Upper lobe of left lung (tissue), 6 donors: ENCODE results near the gene UNC119. TPM values are rescaled to one million over a fixed set of nuclear protein-coding genes. Genes with fewer than 3 reads are reported as not detected.

Source experiments
- ATAC-seq, 2 donors: fragments of 200-7000 bp; cut with Tn5 transposase; one replicate each; pipeline ENCODE4 v1.9.1; 2022; ENCODE audit warnings: mild to moderate bottlenecking in 2 of 2, moderate library complexity in 2 of 2; ENCODE audit not compliant: low FRiP score in 2 of 2
- DNase-seq, 2 donors: peaks; one replicate each; pipeline ENCODE4 v3.0.0-alpha.2; 2019 to 2020
- H3K27ac ChIP-seq, 4 donors: fragments of 200-600 bp; sonication (generic); one replicate each; pipeline ENCODE4 v1.5.1; 2016 to 2019
- H3K27me3 ChIP-seq, 4 donors: fragments of 200-600 bp; sonication (generic); one replicate each; pipeline ENCODE4 v1.5.1; 2017 to 2019
- H3K36me3 ChIP-seq, 4 donors: fragments of 200-600 bp; sonication (generic); one replicate each; pipeline ENCODE4 v1.5.1; 2016 to 2019
- H3K4me1 ChIP-seq, 4 donors: fragments of 200-600 bp; sonication (generic); one replicate each; pipeline ENCODE4 v1.5.1; 2018 to 2019
- H3K4me3 ChIP-seq, 4 donors: fragments of 200-600 bp; sonication (generic); one replicate each; pipeline ENCODE4 v1.5.1; 2017 to 2019; ENCODE audit warnings: mild to moderate bottlenecking in 2 of 4, moderate library complexity in 1 of 4
- H3K9me3 ChIP-seq, 4 donors: fragments of 200-600 bp; sonication (generic); one replicate each; pipeline ENCODE4 v1.5.1; 2018 to 2019
- EP300 ChIP-seq, 4 donors: sonication (generic); formaldehyde crosslinking; IDR thresholded peaks; one replicate each; pipeline ENCODE4 v1.5.1; 2017; ENCODE audit warnings: antibody characterized with exemption in 4 of 4, control low read depth in 2 of 4
- POLR2A ChIP-seq, 4 donors: fragments of 450-650 bp; IDR thresholded peaks; one replicate each; pipeline ENCODE4 v1.5.1; 2016 to 2017; ENCODE audit warnings: antibody characterized with exemption in 4 of 4, mild to moderate bottlenecking in 2 of 4
- POLR2AphosphoS5 ChIP-seq, 2 donors: sonication (generic); formaldehyde crosslinking; IDR thresholded peaks; one replicate each; pipeline ENCODE4 v1.5.1; 2017; ENCODE audit warnings: antibody characterized with exemption in 2 of 2
- WGBS, 2 donors: methylation state at CpG; one replicate each; pipeline ENCODE4 v1.1.5; 2017 to 2018; 5-methylcytosine and 5-hydroxymethylcytosine counted together
- total RNA-seq, 6 donors: library from RNA; depleted of rRNA in 4 of 6; stranded (reverse); fragments of >200 nt in 4 of 6; gene quantifications; one replicate each; pipeline versions ENCODE4 v1.1.0 to v1.2.1, GENCODE V29; 2016 to 2021
- TF ChIP-seq, protein P1 (sequence below), 6 experiments: fragments of 450-650 bp in 4 of 6; fragments of 200-600 bp in 2 of 6; sonication (generic) in 2 of 6; IDR thresholded peaks; one replicate each; pipeline ENCODE4 v1.5.1; 2016 to 2019; ENCODE audit warnings: antibody characterized with exemption in 6 of 6
- donor health status: DM: no; HTN: no; CAD: no; lungs with moderate emphysema.
- donor health status: DM: no; HTN: yes; CAD: no; lungs with severe emphysema.

The UNC119 gene
- total RNA-seq, 6 donors from 2014 or later: 17.0 to 43.0 (median 25.6) TPM

DNA sequence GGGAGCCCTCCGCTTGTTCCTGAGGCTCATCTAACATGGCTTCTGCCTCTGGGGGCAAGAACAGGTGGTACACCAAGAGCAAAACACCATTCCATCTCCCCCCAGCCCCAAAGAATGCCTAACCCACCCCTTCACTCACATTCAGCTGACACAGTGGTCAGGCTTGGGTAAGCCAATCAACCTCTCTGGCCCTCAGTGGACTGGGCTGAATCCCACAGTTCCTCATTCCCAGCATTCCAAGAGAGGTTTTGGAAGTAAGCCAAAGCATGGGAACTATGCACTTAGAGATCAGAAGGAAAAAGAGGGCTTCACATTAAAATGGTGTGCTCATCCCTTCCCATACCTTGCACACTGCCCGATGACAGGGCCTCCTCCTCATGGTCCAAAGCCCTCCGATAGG, 11.1 kb upstream of the UNC119 start:
- WGBS, 2 donors: 73 to 88% methylated on average over 3 of the region's 3 CpGs
- peak in 1 of 2 donors; percentile 70 for ATAC-seq
- H3K27me3 ChIP-seq: no peaks in the 10 kb centered on the region
- TF ChIP-seq EP300 (IDR thresholded peaks at IDR 0.05) (no peak), POLR2A (IDR thresholded peaks at IDR 0.05) (no peak), POLR2AphosphoS5 (IDR thresholded peaks at IDR 0.05) (no peak)
- TF ChIP-seq, protein P1, sequence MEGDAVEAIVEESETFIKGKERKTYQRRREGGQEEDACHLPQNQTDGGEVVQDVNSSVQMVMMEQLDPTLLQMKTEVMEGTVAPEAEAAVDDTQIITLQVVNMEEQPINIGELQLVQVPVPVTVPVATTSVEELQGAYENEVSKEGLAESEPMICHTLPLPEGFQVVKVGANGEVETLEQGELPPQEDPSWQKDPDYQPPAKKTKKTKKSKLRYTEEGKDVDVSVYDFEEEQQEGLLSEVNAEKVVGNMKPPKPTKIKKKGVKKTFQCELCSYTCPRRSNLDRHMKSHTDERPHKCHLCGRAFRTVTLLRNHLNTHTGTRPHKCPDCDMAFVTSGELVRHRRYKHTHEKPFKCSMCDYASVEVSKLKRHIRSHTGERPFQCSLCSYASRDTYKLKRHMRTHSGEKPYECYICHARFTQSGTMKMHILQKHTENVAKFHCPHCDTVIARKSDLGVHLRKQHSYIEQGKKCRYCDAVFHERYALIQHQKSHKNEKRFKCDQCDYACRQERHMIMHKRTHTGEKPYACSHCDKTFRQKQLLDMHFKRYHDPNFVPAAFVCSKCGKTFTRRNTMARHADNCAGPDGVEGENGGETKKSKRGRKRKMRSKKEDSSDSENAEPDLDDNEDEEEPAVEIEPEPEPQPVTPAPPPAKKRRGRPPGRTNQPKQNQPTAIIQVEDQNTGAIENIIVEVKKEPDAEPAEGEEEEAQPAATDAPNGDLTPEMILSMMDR (IDR thresholded peaks at IDR 0.05): no peak
- no peak for DNase-seq
- peaks cover 16 to 55% (median 51%) of the 10 kb centered on the region in 4 donors for H3K36me3 ChIP-seq
- peaks cover 0 to 10% (median 7%) of the 10 kb centered on the region in 4 donors for H3K4me1 ChIP-seq
- H3K27ac ChIP-seq: peak overlapping the region in 1 of 4 donors; percentile 39
- H3K4me3 ChIP-seq: no peak overlapping the region
- no peaks in the 10 kb centered on the region for H3K9me3 ChIP-seq

DNA sequence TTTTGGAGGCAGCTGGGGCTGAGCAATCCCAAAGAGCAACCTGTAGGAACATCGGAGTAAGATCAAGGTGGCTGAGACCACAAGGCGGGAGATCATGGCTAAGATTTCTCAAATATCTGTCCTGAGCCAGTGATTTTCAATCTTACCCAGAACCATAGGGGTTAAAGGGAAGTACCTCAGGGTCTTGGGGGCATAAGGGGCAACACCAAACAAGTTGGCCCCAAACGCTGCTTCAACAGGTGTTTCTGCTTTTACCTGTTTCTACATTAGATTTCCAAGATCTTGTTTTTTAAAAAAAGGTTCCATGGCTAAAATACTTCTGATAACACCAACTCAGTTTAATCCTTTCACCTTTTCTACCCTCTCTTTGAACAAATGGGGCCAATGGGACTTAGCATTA, 2.6 kb upstream of the UNC119 start:
- Histone ChIP-seq H3K4me3 (no peak overlapping the region), H3K27me3 (no peaks in the 10 kb centered on the region), H3K4me1 (peaks cover 12 to 26% (median 17%) of the 10 kb centered on the region in 4 donors), H3K9me3 (no peaks in the 10 kb centered on the region), H3K27ac (no peak overlapping the region), H3K36me3 (peaks cover 24 to 68% (median 57%) of the 10 kb centered on the region in 4 donors)
- WGBS, 2 donors: 96 to 97% methylated on average over 3 of the region's 3 CpGs
- no peak for TF ChIP-seq POLR2AphosphoS5 (IDR thresholded peaks at IDR 0.05)
- TF ChIP-seq EP300 (IDR thresholded peaks at IDR 0.05): no peak
- no peak for TF ChIP-seq POLR2A (IDR thresholded peaks at IDR 0.05)
- TF ChIP-seq, protein P1 (IDR thresholded peaks at IDR 0.05): no peak
- ATAC-seq: no peak
- no peak for DNase-seq

DNA sequence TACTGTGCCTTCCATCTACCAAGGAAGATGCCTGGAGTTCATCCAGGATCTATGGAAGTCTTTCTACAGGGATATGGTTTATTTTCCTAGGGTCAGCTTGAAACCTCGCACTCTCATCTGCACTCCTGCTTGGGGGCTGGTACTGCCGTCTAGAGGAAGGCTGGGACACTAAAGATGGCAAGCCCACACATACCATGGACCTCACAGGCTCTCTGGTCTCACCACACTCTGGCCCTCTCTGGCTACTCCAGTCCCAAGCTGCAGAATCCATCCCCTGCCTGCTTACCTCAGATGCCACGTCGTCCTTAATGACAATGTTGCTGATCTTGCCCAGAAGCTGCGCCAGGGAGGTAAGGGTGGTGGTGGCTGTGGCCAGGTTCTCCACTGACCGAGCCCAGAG, 2.1 kb upstream of the UNC119 start:
- no peak for ATAC-seq
- Histone ChIP-seq H3K4me3 (no peak overlapping the region), H3K9me3 (no peaks in the 10 kb centered on the region), H3K27me3 (no peaks in the 10 kb centered on the region), H3K27ac (no peak overlapping the region), H3K36me3 (peaks cover 24 to 64% (median 52%) of the 10 kb centered on the region in 4 donors), H3K4me1 (peaks cover 13 to 31% (median 20%) of the 10 kb centered on the region in 4 donors)
- TF ChIP-seq POLR2AphosphoS5 (IDR thresholded peaks at IDR 0.05) (no peak), POLR2A (IDR thresholded peaks at IDR 0.05) (no peak), EP300 (IDR thresholded peaks at IDR 0.05) (no peak)
- TF ChIP-seq, protein P1 (IDR thresholded peaks at IDR 0.05): no peak
- DNase-seq: no peak
- WGBS, 2 donors: 83 to 97% methylated on average over 1 to 6 of the region's 6 CpGs

DNA sequence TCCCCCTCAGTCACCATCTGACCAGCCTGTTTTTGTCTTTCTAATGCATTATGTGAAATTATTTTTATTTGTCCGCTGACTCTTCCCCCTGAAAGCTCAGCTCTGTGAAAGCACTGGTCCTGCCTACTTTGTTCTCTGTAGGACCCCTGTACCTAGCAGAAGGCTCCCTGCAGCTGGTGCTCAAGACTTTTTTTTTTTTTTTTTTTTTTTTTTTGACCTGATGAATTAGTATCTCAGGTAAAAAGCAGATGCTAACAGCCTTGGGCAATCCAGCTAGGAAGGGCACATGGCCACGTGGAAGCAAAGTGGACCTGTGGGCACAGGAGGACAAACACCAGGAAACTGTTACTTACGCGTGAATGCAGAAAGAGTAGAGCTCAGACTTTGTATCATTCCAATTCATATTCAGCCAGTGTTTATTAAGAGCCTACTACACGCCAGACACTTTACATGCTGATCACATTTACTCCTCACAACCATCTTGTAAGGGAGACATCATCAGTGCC, 629 bp upstream of the UNC119 start:
- ATAC-seq (no peak), DNase-seq (no peak)
- no peaks in the 10 kb centered on the region for H3K27me3 ChIP-seq
- H3K4me1 ChIP-seq: peaks cover 17 to 44% (median 24%) of the 10 kb centered on the region in 4 donors
- peak overlapping the region in 1 of 4 donors; percentile 77 for H3K27ac ChIP-seq
- whole genome bisulfite sequencing, 2 donors: 90 to 92% methylated on average over 5 of the region's 5 CpGs
- no peaks in the 10 kb centered on the region for H3K9me3 ChIP-seq
- TF ChIP-seq POLR2AphosphoS5 (IDR thresholded peaks at IDR 0.05) (no peak), POLR2A (IDR thresholded peaks at IDR 0.05) (no peak), EP300 (IDR thresholded peaks at IDR 0.05) (no peak)
- TF ChIP-seq, protein P1 (IDR thresholded peaks at IDR 0.05): no peak
- H3K4me3 ChIP-seq: peak overlapping the region in 3 of 4 donors; percentile 61 to 98 (median 89)
- peaks cover 18 to 49% (median 41%) of the 10 kb centered on the region in 4 donors for H3K36me3 ChIP-seq
